Left renal cortex interstitium (tissue), 4 donors: ENCODE results near the gene ECEL1. TPM values are rescaled to one million over a fixed set of nuclear protein-coding genes. Genes with fewer than 3 reads are reported as not detected.

Source experiments
- DNase-seq, 4 donors: peaks; one replicate each; pipeline ENCODE4 v3.0.0-alpha.2; 2013; ENCODE audit warnings: low read depth in 4 of 4, low spot score in 2 of 4, missing footprints in 1 of 4
- polyA plus RNA-seq, 4 donors: library from polyadenylated mRNA; unstranded; fragments of 120-200 nt; gene quantifications; one replicate each; pipeline ENCODE4 v1.2.1, GENCODE V29; 2013; ENCODE audit not compliant: insufficient read length in 4 of 4

Gene ECEL1
- polyA plus RNA-seq, 4 donors, result 12.8 to 22.9 (median 17.1) TPM

DNA sequence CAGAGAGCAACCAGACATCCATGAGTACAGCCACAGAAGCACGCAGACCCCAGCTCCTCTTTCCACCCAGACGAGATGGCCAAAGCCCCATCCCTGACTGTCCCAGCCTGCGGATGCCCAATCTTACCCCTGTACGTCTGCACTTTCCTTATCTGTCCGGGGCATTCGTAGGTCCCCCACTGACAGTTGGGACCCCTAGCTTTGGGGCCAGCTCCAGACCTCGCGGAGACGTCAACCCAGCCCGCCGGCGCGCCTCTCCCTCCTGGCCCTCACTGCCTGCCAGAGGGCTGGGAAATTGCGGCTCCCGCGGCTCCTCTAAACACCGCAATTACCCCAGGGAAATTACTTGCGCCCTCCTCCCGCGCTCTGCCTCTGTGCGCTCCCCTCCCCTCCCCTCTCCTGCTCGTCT, 2.3 kb downstream of the ECEL1 start:
- no peak for DNase-seq

DNA sequence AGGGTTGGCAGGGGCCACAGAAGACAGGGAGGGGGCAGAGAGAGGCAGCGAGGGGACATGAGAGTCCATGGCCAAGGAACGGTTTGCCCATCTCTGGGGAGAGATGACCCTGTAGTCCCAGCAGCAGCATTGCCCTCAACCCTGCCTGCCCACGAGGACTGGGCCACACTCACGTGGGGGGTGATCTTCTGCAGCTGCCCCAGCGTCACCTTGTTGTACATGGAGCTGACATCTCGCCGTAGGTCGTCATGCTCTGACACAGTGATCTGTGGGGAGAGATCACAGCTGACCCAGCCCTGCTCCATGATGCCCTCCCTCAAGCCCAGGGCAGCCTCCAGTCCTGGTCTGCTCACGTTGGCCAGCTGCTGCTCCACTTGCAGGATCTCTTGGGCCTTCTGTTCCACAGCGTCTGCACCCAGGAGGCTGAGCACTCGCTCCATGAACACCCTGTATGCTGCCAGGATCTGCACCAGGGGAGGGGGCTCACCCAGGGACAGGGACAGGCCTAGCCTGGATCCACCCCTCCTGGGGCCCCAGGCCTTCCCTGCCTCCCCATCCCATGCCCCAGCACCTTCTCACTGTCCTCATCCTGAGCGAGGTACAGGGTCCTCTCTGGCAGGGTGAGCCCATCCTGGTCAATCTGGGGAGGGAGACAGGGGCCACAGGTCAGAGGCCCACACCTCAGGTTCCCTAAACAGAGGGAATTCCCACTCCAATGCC, 2.8 kb downstream of the ECEL1 start:
- no peak for DNase-seq

DNA sequence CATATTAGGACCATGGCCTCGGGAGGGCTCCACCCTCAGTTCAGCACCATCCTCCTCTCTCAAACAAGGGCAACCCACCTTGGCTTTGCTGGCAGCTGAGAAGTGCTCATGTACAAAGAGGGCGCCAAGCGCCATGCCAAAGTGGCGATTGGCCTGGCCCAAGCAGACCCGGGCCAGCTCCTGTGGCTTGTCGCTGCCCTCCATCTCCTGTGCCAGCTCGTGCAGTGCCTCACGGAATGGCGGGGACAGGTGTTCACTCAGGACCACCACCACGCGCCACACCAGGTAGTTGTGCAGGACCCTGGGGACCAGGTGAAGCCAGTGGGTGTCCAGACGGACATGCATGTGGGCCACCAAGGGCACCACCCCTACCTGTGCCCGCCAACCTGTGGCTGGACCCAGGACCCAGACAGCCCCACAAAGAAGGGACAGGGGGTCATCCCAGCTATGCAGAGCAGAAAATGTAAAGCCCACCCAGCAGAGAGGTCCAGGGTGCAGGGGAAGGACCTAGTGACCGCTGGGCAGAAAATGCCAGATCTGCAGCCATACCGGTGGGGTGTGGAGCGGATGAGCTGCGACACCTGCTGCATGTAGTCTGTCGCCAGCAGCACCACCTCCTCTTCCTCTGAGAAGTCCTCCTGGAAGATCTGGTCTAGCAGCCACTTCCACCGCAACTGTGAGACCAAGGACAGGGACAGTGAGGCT, 3.6 kb downstream of the ECEL1 start:
- DNase-seq, result no peak

DNA sequence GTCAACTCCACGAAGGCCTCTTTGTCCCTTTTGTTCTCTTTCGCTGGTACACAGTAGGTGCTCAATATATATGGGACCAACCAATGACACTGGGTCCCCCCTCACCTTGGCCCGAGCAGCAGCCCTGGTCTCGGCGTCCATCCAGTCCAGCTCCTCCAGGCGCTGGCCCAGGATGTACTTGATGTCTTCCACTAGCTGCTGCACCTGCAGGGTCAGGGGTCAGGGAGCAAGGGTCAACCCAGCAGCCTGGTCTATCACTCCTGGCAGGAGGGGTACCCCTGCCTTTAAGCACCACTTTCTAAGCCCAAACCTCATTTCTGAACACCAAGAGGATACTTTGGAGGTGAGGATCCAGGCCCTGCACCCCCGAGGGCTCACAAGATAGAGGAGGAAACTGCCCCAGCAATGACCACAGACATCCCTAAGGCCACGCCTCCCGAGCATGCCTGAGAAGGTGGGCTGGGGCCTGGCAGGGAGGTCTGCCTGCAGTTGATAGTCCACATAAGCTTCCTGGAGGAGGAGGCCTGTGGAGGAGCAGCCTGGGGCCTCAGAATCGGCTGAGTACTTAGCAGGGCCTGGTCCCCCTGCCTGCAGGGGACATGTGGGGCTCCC, 4.2 kb downstream of the ECEL1 start:
- no peak for DNase-seq

DNA sequence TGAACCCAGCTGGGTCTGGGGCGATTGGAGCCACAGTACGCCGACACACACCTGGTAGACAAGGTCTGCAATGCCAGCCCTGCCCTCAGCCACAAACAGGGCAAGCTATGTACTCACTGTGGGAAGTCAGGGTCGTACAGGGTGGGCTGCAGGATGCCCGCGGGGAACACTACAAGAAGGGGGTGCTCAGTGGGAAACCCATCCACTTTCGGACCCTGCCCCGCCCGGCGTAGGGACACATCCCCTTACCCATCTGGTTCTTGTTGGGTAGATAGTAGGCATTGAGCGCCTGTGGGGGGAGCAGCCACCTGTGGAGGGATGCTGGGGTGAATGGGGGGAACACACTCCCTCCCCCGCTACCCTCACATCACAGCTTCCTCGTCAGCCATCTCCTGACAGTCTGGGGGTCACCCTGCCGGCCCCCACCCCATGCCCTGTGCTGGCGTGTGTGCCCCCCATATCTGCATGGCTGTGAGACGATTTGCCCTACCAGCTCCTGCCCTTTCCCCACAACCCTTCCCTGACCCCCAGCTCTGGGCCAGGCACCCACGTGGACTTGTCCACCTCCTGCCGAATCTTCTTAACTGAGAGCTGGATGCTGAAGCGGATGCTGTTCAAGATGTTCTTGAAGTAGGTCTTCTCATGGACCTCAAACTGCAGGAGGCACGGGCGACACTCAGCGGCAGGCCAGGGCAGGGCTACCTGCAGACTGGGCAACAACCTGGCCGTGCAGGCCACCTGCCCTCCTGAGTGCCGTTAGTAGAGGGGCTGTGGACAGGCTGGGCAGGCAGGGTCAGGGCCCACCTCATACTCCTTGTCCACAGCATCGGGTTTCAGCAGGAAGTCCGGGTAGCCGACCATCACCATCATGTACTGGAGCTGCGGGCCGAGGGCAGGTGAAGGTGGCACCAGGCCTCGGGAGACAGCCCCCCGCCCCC, 5.1 kb downstream of the ECEL1 start:
- no peak for DNase-seq

DNA sequence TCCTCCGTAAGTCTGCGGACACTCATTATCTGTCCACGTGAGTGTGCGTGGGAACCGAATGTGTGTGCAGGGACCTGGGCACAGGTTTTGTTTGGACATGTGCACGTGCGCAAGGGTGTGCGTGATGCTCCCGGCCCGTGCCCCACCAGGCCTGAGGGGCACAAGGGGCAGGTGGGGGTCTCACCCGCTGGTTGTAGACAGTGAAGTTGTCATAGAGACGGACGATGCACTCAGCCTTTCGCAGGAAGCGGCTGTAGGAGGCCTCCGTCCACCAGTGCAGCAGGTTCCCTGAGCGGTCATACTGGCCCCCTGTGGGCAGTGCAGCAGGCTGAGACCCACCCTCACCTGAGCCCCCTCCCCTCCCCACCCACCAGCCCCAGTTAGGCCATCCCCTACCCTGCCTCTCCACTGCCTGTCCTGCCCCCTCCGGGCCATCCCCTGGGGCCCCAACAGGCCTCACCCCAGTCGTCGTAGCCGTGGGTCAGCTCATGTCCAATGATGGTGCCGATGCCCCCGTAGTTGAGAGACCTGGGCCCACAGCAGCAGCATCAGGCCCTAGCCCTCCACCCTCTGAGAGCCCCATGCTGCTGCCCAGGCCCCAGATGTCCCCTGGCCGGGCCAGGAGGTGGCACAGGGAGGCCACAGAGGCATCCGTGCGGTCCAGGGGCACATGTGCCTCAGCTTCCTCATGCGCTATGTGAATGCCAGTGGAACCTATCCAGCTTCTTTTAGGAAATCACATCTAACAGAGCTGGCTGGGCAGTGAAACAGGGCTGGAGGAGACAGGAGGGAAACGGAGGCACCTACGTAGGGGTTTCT, 6.1 kb downstream of the ECEL1 start:
- no peak for DNase-seq

DNA sequence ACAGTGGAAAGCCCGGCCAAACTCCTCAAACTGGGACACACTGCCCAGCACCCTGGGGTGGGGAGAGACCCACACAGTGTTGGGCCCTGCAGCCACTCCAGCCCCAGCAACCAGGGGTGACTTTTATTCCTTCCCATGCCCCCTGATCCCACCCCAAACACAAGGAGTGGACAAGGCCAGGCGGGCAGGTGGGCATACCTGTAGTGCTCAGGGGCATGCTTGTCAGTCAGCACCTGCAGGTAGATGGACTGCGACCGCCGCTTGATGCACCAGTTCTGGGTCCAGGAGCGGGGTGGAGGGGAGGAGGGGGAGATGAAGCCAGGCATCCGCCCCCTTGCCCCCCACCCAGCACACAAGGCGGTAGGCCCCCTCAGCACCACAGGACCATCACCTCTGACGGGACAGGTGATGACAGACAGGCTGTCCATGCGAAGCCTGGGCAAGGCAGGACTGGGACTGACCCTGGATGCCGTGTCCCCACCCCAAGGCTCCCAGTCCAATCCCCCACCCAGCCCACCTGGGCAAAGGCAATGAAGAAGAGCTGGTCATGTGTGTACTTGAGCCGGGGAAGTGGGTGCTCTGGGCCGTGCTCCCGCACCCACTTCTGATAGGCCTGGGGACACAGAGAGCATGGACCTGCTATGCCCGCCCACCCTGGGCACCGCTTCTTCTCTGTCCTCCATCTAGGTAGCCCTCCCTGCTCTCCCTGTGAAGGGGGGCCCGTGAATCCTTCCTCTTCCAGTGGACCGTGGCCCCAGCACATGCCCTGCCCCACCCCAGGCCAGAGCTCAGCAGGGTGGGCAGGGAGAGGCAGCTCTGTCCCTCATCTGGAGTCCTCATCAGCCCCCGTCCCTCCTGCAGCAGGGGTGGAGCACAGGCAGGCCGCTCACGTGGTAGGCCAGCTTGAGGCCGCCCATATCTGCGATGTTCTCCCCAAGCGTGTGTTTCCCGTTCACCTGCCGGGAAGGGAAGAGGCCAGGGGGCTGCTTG, 7.1 kb downstream of the ECEL1 start:
- no peak for DNase-seq

DNA sequence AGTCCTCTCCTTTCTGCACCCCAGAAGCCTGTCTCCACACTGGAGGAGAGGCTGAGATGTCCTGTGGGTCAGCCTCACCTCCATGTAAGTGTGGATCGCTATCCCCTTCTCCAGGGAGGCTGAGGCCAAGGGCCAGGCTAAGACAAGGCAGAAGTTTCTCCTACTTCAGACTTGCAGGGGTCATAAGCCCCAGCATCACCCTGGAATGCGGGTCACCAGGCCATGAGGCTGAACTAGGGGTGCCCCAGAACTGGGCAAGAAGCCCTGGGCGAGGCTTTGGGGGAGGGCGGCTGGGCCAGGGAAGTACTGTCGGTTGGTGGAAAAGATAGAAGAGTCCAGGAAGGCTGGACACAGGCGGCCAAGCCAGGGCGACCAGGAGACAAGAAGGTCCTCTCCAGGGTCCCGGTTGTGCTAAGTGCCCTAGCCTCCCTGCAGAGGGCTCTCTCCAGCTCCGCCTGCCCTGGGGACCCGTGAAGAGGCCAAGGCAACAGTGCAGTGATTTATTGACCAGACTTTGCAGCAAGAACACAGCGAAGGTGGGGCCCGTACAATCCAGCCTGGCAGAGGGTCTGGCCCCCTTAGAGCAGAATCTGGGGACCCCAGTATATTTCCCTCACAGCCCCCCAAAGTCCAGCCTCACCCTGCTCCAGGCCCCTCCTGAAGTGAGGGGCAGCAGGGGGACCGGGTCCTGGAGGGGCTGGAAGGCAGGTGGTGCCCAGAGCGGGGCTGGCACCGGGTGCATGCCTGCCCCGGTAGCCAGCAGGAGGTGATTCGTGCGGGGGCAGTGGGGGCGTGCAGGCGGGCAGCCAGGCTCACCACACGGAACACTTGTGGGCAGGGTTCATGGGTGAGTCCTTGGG, 8.1 kb downstream of the ECEL1 start:
- DNase-seq, result no peak

DNA sequence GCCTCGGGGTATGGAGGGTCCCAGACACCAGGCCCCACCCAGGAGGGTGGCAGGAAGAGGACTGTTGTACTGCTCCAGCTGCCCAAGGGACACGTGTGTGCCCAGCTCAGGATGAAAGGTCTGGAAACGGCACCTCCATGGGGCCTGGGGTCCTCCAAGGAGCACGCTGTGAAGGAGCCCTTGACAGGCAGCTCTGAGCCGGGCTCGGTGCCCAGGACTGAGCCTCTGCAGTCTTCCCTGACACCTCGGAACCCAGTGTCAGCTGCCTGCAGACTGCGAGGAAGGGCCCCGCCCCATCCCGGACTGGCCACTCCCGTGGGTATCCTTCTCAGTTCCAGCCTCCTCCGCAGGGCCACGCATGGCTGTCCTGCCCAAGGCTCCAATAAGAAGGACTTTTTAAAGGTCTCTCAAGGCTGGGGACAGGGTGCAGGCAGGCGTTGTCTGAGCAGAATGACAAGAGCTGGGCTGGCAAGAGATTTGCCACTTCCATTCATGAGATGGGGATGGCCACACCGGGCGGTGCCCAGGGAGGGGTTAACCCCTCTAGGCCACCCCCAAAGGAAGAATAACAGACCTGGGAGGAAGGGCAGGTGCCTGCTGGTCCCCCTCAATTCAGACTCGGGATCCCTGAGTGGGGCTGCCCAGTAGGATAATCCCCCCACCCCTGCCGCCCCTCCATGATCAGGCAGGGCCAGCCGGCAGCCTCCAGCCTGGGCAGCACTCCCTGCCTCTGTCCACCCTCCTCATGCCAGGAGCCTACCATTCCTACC, 8.9 kb downstream of the ECEL1 start:
- DNase-seq, result no peak

DNA sequence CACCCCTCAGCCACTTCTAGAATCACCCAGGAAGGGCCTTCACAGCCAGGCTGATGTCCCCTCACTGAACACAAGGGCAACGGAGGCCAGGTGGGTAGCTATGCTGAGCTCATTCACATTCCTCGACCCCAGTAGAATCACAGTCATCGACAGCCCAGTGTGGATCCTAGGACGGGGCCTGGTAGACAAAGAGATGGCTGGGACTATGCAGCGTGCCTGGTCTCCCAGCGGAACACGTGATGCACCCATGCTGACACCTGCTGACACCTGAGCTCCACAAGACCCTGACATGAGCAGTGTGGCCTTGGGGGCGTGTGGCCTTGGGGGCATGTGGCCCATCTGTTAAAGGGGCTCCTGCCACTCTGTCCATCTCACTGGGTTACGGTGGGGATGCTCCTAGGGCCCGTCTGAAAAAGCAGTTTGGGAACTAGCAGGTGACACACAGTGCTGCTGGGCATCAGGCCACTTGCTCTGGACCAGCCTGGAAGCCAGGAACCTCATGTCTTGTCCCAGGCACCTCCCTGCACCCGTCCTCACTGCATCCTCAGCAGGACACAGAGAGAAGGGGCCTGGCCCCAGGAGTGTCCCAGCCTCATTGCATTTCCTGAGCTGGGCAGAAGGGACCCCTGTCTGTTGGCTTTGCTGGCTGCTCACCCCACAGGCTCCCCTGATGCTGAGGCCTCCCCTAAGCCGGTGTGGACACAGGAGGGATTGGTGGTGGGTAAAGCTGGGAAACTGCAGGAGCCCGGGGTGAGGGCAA, 9.7 kb downstream of the ECEL1 start:
- no peak for DNase-seq

DNA sequence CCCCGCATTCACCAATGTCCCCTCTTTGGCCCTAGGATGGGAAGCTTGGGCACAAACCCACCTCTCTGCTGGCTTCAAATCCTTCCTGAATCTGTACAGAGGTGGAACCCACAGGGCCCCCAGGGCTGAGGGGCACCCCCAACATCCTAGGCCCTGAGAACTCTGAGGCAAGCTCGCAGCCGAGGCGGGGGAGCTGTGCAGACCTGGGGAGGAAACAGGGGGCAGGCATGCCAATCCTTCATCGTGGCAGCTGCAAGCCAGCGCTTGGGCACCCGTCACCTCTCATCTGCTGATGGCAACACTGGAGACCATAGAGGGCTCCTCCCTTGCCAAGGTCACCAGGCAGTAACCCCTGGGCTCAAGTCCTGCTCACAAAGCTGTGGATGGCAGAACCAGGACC, 10.8 kb downstream of the ECEL1 start:
- no peak for DNase-seq

DNA sequence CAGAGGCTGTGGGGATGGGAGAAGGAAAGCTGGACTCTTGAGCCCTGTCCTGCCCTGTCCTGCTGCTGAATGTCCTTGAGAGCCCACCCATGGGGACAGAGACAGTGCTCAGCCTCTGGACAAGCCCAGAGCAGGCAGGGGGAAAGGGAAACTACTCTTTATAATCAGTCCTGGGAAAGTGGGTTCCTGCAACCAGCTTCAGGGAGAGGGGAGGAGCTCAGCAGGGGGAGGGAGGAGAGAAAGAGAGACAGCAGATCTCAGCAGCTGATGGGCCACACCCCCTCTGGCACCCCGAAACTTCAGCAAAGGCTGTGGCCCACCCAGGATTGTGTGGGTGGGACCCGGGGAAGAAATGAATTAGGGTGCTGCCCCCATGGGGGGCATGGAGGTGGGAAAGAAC, 11.6 kb downstream of the ECEL1 start:
- no peak for DNase-seq

DNA sequence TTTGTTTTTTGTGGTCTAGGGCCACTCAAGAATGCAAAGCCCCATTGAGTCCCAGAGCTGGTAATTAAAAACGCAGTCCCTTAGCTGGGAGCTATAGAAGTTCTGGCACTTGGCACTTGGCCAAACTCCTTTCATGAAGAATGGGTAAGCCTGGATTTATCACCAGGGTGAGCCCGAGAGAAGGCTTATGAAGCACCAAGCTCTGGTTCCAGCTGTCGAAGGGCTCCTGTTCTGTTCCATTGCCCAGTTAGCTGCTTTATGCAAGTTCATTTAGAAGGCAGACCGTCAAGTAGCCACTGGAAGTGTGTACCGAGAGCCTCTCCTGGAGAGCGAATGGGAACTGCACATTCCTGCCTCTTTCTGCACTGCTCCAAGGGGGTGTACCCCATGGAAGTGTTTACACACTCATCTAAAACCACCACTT, 14.2 kb downstream of the ECEL1 start:
- peak in 1 of 4 donors; percentile 34 for DNase-seq

DNA sequence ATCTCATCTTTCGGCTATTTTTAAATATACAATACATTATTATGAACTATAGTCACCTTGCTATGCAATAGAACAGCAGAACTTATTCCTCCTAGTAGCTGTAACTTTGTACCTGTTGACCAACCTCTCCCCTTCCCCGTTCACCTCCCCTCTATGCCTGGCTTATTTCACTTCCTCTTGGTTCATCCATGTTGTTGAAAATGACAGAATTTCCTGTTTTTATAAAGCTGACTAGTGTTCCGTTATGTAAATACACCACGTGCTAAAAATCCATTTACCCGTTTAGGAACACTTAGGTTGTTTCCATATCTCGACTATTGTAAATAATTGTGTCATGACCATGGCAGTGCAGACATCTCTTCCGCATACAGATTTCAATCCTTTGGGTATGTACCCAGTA, 21.4 kb downstream of the ECEL1 start:
- DNase-seq, result no peak

DNA sequence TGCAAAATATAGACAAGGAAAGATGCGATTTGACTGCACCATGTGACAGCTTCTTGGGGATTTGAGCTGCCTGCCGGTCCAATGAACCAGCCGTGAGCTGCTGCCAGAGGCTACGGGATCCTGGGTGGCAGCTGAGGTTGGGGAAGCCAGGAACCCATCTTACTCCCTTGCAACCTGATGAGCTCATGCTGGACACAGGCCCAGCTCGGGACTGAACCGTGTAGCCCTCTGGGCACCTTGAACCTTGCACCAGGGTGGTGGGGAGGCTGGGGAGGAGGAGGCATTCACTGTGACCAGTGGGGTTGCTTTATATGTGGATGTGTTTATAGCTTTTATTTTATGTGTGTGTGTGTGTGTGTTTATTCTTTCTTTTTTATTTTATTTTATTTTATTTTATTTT, 22.6 kb downstream of the ECEL1 start:
- no peak for DNase-seq

DNA sequence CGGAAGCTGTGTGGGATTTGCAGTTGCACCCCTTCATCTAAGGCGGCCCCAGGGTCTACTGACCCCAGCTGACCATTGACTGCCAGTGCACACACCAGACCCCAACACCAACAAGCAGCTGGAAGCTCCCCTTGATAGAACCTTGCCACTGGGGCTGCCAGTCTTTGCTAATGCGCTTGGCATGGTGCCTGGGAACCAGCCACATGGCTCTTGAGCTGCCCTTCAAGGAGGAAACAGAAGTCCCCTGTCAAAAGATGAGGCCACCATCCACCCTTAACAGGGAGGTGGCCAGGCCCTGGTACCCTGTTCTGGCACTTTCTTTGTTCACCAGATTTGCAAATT, 23.1 kb downstream of the ECEL1 start:
- DNase-seq, result no peak
